Fibroblast of skin of left quadriceps (primary cell): Measurements from ENCODE around the gene TMEM175.

Experiments
- DNase-seq, 2 experiments: peaks; one replicate each; pipeline ENCODE4 v3.0.0-alpha.2; 2013; ENCODE audit warnings: low read depth in 2 of 2

The TMEM175 gene

GRCh38 chr4:899556-899906 lies 32.7 kb upstream of the TMEM175 start:
- no peak for DNase-seq

- DNase-seq: no peak
These were observed 32.2 kb upstream of the TMEM175 start for GRCh38 chr4:900073-900472.

DNA sequence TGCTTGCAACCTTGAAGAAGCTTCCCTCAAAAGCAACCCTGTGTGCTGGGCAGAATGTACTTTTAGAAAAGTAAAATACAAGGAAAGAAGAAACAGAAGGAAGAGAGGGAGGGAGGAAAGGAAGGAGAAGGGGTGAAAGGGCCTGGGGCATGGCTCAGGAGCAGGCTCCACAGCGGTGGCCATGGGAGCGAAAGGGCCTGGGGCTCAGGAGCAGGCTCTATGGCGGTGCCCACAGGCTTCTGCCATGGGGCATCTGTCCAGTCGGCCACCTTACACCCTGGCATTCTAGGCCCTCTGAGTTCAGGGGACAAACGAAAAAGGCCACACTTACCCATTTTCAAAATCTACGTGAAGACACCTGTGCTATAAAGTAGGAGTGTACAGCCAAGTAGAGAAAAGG lies 31.5 kb upstream of the TMEM175 start:
- DNase-seq: no peak

DNA sequence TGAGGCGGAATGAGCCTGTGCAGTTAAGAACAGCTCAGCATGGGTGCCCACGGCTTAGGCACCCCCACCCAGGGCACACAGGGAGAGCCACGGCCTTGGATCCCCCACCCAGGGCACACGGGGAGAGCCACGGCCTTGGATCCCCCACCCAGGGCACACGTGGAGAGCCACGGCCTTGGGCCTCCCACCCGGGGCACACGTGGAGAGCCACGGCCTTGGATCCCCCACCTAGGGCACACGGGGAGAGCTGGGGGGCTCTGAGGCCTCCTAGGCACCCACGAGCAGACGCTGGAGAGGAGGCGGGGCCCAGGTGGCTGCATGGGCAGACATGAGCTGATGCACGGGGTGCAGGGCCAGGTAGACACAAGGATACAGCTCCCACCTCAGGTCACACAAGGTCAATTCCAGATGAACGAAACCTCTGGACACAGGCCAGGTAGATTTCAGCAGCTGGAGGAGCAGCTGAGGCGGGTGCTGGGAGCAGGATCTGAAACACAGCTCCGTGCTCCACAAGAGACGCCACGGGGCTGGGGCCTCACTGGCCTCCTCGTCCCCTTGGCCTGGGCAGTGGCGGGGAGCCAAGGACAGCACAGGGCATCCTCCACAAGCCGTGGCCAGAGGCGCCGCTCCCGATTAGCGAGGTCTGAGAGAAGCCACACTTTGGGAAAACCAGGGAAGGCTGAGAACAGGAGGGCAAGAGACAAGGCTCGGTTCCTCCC lies 30.9 kb upstream of the TMEM175 start:
- no peak for DNase-seq

DNA sequence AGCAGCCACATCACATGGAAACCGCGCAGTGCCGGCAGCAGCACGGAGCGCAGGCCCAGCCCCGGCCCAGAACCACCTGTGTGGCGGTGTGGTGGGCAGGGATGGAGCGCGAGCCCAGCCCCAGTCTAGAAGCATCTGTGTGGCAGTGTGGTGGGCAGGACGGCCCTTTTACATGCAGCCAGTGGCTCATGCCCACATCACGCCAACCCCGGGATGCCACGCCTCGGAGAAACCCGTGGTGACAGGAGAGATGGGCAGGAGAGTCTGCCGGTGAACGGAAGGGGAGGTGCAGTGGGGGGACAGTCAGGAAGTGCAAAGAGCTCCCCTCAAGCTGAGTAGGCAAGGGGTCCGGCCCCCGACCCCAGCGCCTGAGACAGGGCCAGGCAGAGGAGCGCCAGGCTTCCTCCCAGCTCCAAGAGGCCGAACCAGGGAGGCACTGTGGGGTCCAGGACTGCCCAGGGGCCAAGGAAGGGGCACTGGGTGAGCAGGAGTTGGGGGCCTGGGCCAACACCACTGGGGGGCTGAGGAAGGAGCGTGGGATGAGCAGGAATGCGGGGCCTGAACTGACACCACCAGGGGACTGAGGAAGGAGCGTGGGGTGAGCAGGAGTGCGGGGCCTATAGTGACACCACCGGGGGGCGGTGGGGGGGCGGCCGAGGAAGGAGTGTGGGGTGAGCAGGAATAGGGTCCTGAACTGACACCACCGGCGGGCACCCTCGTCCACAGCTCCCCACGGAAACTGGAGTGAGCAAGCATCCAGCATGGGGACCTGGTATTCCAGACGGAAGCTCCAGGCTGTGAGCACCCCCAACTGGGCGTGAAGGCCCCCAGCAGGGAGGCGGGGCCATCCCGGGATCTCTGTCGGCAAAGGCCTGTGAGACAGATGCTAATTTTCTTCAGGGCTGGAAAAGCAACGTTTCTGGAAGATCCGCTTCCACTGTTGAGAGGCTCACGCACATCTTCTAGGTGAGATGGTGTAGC lies 28.9 kb upstream of the TMEM175 start:
- no peak for DNase-seq

DNA sequence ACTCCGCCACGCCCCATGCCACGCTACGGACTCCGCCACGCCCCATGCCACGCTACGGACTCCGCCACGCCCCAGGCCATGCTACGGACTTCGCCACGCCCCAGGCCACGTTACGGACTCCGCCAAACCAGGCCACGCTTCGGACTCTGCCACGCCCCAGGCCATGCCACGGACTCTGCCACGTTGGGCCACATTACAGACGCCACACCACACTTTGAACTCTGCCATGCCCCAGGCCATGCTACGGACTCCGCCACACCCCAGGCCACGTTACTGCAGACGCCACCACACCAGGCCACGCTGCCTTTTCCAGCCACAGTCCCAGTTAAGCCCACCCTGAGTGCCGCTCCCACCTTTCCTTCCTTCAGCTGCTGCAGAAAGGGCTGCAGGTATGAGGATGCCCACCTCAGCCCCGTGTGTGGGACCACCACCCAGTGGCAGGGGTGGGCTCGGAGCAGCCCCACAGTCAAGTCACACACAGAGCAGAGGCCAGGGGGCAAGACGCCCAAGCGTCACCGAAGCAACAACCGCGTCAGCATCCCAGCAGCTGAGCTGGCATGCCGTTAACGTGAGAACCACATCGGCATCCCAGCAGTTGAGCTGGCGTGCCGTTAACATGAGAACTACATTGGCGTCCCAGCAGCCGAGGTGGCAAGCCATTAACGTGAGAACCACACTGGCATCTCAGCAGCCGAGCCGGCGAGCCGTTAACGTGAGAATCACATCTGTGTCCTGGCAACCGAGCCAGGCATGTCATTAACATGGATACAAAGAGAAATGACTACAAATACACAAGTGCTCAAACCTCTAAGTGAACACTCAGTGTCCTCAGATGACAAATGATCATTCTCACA lies 26.5 kb upstream of the TMEM175 start:
- no peak for DNase-seq

GRCh38 chr4:906339-907102 lies 25.7 kb upstream of the TMEM175 start:
- DNase-seq: no peak

GRCh38 chr4:907103-907400 lies 25.2 kb upstream of the TMEM175 start:
- no peak for DNase-seq

GRCh38 chr4:907691-908425 lies 24.4 kb upstream of the TMEM175 start:
- peak; percentile 77 to 78 for DNase-seq

GRCh38 chr4:909131-909571 lies 23.1 kb upstream of the TMEM175 start:
- DNase-seq: no peak

- DNase-seq: no peak
These were observed 22.4 kb upstream of the TMEM175 start for GRCh38 chr4:909821-910220.

GRCh38 chr4:910366-911091 lies 21.7 kb upstream of the TMEM175 start:
- no peak for DNase-seq

- no peak for DNase-seq
These were observed 21.0 kb upstream of the TMEM175 start for GRCh38 chr4:911221-911751.

- DNase-seq: no peak
These were observed 20.3 kb upstream of the TMEM175 start for GRCh38 chr4:911871-912490.

- no peak for DNase-seq
These were observed 19.5 kb upstream of the TMEM175 start for GRCh38 chr4:912548-913279.

DNA sequence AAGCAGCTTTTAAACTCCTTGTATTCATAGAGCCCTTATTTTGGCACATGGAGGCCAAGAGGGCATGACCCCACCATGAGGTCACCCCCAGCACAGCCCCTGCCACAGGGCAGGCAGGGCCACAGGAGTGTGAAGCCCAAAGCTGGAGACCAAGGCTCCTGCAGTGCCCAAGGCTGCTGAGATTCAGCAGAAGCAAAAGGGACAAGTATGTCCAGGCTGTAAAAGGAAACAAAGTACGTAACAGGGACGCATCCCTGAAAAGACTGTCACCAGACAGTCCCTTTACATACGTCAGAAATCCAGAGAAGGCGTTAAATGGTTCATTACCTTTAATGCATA lies 19.0 kb upstream of the TMEM175 start:
- no peak for DNase-seq

GRCh38 chr4:914531-914930 lies 17.7 kb upstream of the TMEM175 start:
- DNase-seq: no peak

DNA sequence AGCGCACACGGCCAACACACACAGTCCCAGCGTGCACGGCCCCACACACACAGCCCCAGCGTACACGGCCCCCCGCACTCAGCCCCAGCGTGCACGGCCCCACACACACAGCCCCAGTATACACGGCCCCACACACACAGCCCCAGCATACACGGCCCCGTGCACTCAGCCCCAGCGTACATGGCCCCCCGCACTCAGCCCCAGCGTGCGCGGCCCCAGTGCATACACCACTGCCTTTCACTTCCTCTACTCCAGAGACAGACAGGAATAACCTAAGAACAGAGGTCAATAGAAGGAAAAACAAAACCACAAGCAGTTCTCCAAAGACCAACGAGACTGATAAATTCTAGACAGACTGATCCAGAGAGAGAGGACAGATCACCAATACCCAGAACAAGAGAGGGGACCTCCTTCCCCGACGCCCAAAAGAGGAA lies 17.2 kb upstream of the TMEM175 start:
- DNase-seq: no peak

GRCh38 chr4:915595-915994 lies 16.7 kb upstream of the TMEM175 start:
- no peak for DNase-seq
